NB4 (cell line): Measurements from ENCODE around the gene SIL1.

Experiments used
- CTCF ChIP-seq: IDR thresholded peaks from one replicate; pipeline ENCODE4 v1.5.1; 2012; ENCODE audit warnings: low read depth, low read length
- MYC ChIP-seq: IDR thresholded peaks from 2 replicates; pipeline ENCODE4 v1.6.1; 2011; ENCODE audit warnings: low read depth, low read length
- POLR2A ChIP-seq: IDR thresholded peaks from 2 replicates; pipeline ENCODE4 v1.6.1; 2011; ENCODE audit warnings: mild to moderate bottlenecking; ENCODE audit not compliant: insufficient read length; ENCODE audit errors: extremely low read depth
- TF ChIP-seq, protein P1 (sequence below): IDR thresholded peaks from 2 replicates; pipeline ENCODE4 v1.6.1; 2011; ENCODE audit warnings: low read depth, low read length

DNA sequence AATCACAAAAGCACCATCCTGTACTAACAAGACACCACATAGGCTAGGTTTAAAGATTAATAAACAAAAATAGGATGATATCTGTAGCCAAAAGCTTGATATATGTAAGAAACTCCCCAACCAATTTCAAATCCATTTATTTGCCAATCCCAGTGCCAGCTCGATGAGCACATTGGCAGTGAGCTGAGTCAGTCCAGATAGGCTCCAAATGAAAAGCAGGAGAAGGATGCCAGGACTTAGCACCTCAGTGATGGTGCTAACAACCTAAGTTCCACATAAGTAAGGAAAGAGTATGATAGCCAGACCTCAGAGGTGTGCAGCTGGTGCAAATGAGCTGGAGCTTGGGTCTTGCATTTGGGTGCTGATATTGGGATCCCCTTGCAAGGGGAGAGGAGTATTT lies 158.1 kb downstream of the SIL1 start:
- TF ChIP-seq, protein P1, sequence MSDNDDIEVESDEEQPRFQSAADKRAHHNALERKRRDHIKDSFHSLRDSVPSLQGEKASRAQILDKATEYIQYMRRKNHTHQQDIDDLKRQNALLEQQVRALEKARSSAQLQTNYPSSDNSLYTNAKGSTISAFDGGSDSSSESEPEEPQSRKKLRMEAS, result no peak
- no peak for TF ChIP-seq CTCF
- TF ChIP-seq POLR2A, result no peak
- no peak for TF ChIP-seq MYC
